ENCODE measurements around the gene CNEP1R1. TPM values are rescaled to one million over a fixed set of nuclear protein-coding genes. Genes with fewer than 3 reads are reported as not detected.
A peak's percentile ranks its signal among the peaks of the same experiment; 100 is the strongest.
"Not testable (repeated sequence)": the region's sequence is repeated elsewhere in the genome, so short reads cannot be mapped to it uniquely, and the experiment has no call there.

CNEP1R1 gene
- total RNA-seq, 1 donor from 2014 or later, result 28.4 TPM

- no peak overlapping the region for H3K27ac Mint-ChIP-seq
- H3K9me3 Mint-ChIP-seq (ENCODE audit: low read depth), result peaks cover 6% of the 10 kb centered on the region
- no peaks in the 10 kb centered on the region for H3K36me3 Mint-ChIP-seq (ENCODE audit: insufficient read depth)
- no peak for TF ChIP-seq CTCF (IDR thresholded peaks at IDR 0.05; ENCODE audit: unreplicated experiment)
- H3K27me3 Mint-ChIP-seq, result peaks cover 4% of the 10 kb centered on the region
- H3K4me1 Mint-ChIP-seq (ENCODE audit: low read depth), result peaks cover 6% of the 10 kb centered on the region
- H3K4me3 Mint-ChIP-seq (ENCODE audit: low read depth), result no peak overlapping the region
- DNase-seq (ENCODE audit: low spot score, unreplicated experiment), result no peak
These were observed 12.8 kb upstream of the CNEP1R1 start for GRCh38 chr16:50012182-50012581.

DNA sequence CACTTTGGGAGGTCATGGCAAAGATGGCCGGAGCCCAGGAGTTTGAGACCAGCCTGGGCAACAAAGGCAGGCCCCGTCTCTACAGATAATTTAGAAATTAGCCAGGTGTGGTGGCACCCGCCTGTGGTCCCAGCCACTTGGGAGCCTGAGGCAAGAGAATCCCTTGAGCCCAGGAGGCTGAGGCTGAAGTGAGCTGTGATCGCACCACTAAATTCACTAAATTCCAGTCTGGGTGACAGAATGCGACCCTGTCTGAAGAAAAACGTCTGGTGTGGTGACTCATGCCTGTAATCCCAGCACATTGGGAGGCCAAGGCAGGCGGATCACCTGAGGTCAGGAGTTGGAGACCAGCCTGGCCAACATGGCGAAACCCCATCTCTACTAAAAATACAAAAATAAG lies 10.8 kb upstream of the CNEP1R1 start:
- DNase-seq (ENCODE audit: low spot score, unreplicated experiment); H3K27me3 Mint-ChIP-seq; H3K4me1 Mint-ChIP-seq (ENCODE audit: low read depth); H3K9me3 Mint-ChIP-seq (ENCODE audit: low read depth); H3K36me3 Mint-ChIP-seq (ENCODE audit: insufficient read depth); H3K4me3 Mint-ChIP-seq (ENCODE audit: low read depth); H3K27ac Mint-ChIP-seq: not testable (repeated sequence)

- no peak for TF ChIP-seq CTCF (IDR thresholded peaks at IDR 0.05; ENCODE audit: unreplicated experiment)
- Mint-ChIP-seq H3K27me3 (peaks cover 4% of the 10 kb centered on the region), H3K27ac (no peak overlapping the region), H3K4me3 (ENCODE audit: low read depth) (no peak overlapping the region), H3K9me3 (ENCODE audit: low read depth) (no peaks in the 10 kb centered on the region), H3K36me3 (ENCODE audit: insufficient read depth) (no peaks in the 10 kb centered on the region), H3K4me1 (ENCODE audit: low read depth) (peaks cover 5% of the 10 kb centered on the region)
- no peak for DNase-seq (ENCODE audit: low spot score, unreplicated experiment)
These were observed 9.4 kb upstream of the CNEP1R1 start for GRCh38 chr16:50015631-50016030.

- Mint-ChIP-seq H3K9me3 (ENCODE audit: low read depth) (no peaks in the 10 kb centered on the region), H3K27ac (no peak overlapping the region), H3K27me3 (no peaks in the 10 kb centered on the region), H3K36me3 (ENCODE audit: insufficient read depth) (no peaks in the 10 kb centered on the region), H3K4me3 (ENCODE audit: low read depth) (no peak overlapping the region), H3K4me1 (ENCODE audit: low read depth) (peaks cover 7% of the 10 kb centered on the region)
- TF ChIP-seq CTCF (IDR thresholded peaks at IDR 0.05; ENCODE audit: unreplicated experiment), result no peak
- no peak for DNase-seq (ENCODE audit: low spot score, unreplicated experiment)
These were observed 7.5 kb upstream of the CNEP1R1 start for GRCh38 chr16:50017553-50017952.

DNA sequence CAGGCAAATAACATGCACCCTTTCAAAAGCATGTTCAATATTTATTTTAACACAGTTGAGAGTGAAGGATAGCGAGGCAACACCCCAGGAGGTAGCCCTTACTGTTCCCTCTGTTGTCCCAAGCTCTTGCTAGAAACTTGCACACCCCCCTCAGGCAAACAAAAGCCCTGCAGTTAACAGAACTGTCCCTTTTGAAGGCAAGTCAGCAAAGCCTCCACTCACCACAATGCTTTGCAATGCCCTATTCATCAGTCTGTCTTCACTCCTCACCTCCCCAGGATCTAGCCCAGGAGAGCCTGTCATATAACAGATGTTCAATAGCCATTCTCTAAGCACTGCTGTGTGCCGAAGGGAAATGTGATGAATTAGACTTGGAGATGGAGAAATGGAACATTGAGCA lies 3.5 kb upstream of the CNEP1R1 start:
- no peak overlapping the region for H3K27ac Mint-ChIP-seq
- no peaks in the 10 kb centered on the region for H3K36me3 Mint-ChIP-seq (ENCODE audit: insufficient read depth)
- H3K27me3 Mint-ChIP-seq, result no peaks in the 10 kb centered on the region
- peak; percentile 23 for TF ChIP-seq CTCF (IDR thresholded peaks at IDR 0.05; ENCODE audit: unreplicated experiment)
- peaks cover 27% of the 10 kb centered on the region for H3K4me1 Mint-ChIP-seq (ENCODE audit: low read depth)
- no peak overlapping the region for H3K4me3 Mint-ChIP-seq (ENCODE audit: low read depth)
- H3K9me3 Mint-ChIP-seq (ENCODE audit: low read depth), result no peaks in the 10 kb centered on the region
- DNase-seq (ENCODE audit: low spot score, unreplicated experiment), result no peak

GRCh38 chr16:50023641-50024040 lies 1.4 kb upstream of the CNEP1R1 start:
- H3K4me1 Mint-ChIP-seq (ENCODE audit: low read depth), result peaks cover 27% of the 10 kb centered on the region
- no peak for DNase-seq (ENCODE audit: low spot score, unreplicated experiment)
- H3K4me3 Mint-ChIP-seq (ENCODE audit: low read depth), result no peak overlapping the region
- H3K27ac Mint-ChIP-seq, result peak overlapping the region; percentile 20
- H3K36me3 Mint-ChIP-seq (ENCODE audit: insufficient read depth), result no peaks in the 10 kb centered on the region
- H3K9me3 Mint-ChIP-seq (ENCODE audit: low read depth), result no peaks in the 10 kb centered on the region
- TF ChIP-seq CTCF (IDR thresholded peaks at IDR 0.05; ENCODE audit: unreplicated experiment), result no peak
- no peaks in the 10 kb centered on the region for H3K27me3 Mint-ChIP-seq

Data from progenitor cell of endocrine pancreas (in vitro differentiated cells).